ENCODE measurements around the gene SLC25A45.

DNA sequence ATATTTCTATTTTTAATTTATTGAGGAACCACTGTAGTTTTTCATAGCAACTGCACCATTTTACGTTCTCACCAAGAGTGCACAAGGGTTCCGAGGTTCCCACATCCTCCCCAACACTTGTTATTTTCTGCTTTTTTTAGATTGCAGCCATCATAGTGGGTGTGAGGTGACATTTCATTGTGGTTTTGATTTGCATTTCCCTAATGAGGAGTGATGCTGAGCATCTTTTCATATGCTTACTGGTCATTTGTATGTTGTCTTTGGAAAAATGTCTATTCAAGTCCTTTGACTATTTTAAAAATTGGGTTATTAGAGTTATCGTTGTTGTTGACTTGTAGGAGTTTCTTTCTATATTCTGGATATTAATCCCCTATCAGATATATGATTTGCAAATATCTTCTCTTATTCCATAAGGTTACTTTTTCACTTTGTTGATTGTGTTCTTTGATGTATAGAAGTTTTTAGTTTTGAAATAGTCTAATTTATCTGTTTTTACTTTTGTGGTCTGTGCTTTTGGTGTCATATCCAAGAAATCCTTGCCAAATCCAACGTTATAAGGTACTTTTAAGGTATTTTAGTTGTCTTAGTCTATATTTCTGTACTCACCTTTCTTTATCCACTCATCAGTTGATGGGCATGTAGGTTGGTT, 49.1 kb upstream of the SLC25A45 start:
- TF ChIP-seq, protein P1, sequence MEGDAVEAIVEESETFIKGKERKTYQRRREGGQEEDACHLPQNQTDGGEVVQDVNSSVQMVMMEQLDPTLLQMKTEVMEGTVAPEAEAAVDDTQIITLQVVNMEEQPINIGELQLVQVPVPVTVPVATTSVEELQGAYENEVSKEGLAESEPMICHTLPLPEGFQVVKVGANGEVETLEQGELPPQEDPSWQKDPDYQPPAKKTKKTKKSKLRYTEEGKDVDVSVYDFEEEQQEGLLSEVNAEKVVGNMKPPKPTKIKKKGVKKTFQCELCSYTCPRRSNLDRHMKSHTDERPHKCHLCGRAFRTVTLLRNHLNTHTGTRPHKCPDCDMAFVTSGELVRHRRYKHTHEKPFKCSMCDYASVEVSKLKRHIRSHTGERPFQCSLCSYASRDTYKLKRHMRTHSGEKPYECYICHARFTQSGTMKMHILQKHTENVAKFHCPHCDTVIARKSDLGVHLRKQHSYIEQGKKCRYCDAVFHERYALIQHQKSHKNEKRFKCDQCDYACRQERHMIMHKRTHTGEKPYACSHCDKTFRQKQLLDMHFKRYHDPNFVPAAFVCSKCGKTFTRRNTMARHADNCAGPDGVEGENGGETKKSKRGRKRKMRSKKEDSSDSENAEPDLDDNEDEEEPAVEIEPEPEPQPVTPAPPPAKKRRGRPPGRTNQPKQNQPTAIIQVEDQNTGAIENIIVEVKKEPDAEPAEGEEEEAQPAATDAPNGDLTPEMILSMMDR (IDR thresholded peaks at IDR 0.05): no peak
- TF ChIP-seq CHD2 (IDR thresholded peaks at IDR 0.05; ENCODE audit: low read length, partially characterized antibody): no peak
- TF ChIP-seq, protein P2, sequence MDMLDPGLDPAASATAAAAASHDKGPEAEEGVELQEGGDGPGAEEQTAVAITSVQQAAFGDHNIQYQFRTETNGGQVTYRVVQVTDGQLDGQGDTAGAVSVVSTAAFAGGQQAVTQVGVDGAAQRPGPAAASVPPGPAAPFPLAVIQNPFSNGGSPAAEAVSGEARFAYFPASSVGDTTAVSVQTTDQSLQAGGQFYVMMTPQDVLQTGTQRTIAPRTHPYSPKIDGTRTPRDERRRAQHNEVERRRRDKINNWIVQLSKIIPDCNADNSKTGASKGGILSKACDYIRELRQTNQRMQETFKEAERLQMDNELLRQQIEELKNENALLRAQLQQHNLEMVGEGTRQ (IDR thresholded peaks at IDR 0.05; ENCODE audit: borderline replicate concordance, low read depth, low read length): no peak
- no peak for TF ChIP-seq EP300 (IDR thresholded peaks at IDR 0.05; ENCODE audit: borderline replicate concordance in 1 of 2, low read depth in 1 of 2, low read length in 1 of 2)
- TF ChIP-seq RAD21 (IDR thresholded peaks at IDR 0.05; ENCODE audit: low read length): no peak
- no peak for TF ChIP-seq TAF1 (IDR thresholded peaks at IDR 0.05; ENCODE audit: borderline replicate concordance, low read depth, low read length)
- TF ChIP-seq, protein P3, sequence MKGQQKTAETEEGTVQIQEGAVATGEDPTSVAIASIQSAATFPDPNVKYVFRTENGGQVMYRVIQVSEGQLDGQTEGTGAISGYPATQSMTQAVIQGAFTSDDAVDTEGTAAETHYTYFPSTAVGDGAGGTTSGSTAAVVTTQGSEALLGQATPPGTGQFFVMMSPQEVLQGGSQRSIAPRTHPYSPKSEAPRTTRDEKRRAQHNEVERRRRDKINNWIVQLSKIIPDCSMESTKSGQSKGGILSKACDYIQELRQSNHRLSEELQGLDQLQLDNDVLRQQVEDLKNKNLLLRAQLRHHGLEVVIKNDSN (IDR thresholded peaks at IDR 0.05; ENCODE audit: borderline replicate concordance, low read depth): no peak
- TF ChIP-seq ELF1 (IDR thresholded peaks at IDR 0.05): no peak
- TF ChIP-seq MAX (IDR thresholded peaks at IDR 0.05; ENCODE audit: low read depth): no peak
- peak; percentile 21 for TF ChIP-seq POLR2AphosphoS5 (IDR thresholded peaks at IDR 0.05; ENCODE audit: low read depth, low read length)
- no peak for TF ChIP-seq SMC3 (IDR thresholded peaks at IDR 0.05; ENCODE audit: low read depth, low read length)
- TF ChIP-seq REST (IDR thresholded peaks at IDR 0.05; ENCODE audit: low read depth, low read length): no peak
- no peak for TF ChIP-seq TEAD4 (IDR thresholded peaks at IDR 0.05; ENCODE audit: borderline replicate concordance, insufficient read depth)

Data from SK-N-SH (cell line).